Measurements from ENCODE around the gene KRT34.

The KRT34 gene

DNA sequence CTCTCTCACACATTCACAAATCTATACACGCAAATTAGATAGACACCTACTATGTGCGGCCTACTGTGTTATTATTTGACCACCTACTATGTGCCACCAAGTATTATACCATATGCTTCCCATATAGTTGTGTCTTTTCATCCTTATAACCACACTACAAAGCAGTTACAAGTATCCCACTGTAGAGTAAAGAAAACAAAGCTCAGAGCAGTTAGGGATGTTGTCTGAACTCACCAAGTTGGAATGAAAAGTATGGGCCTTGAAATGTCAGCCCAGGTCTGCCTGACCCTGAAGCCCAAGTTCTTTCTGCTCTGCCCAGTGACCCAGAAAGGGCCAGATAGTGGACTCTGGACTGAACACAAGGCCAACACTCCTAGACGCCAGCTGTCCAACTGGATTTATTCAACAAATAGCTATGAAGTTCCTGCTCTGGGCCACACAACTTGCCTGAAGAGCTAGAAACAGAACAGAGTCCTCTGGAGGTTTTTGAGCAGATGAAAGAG, 33.8 kb upstream of the KRT34 start:
- no peak overlapping the region for H3K27ac ChIP-seq (ENCODE audit: extremely low read depth, low read depth, low read length)
- H3K4me3 ChIP-seq (ENCODE audit: low read depth, low read length): no peak overlapping the region
- no peaks in the 10 kb centered on the region for H3K4me1 ChIP-seq (ENCODE audit: control insufficient read depth, insufficient read depth, low read length)
- CTCF ChIA-PET: interaction anchor here (0.6 to 2.5 kb wide), 7 partner anchors 8 to 694 kb away, joined by 3 to 7 read pairs (median 4); no protein-coding TSS in a partner anchor
- TF ChIP-seq ZNF585B (tag by site-specific recombination; IDR thresholded peaks at IDR 0.05) (no peak), FEZF1 (tag by site-specific recombination; IDR thresholded peaks at IDR 0.05) (no peak), ZNF146 (tag by site-specific recombination; IDR thresholded peaks at IDR 0.05) (no peak), ZNF544 (tag by site-specific recombination; IDR thresholded peaks at IDR 0.05) (no peak), ZNF416 (tag by site-specific recombination; IDR thresholded peaks at IDR 0.05) (no peak), ZNF624 (tag by site-specific recombination; IDR thresholded peaks at IDR 0.05) (no peak), ZNF561 (tag by site-specific recombination; IDR thresholded peaks at IDR 0.05; ENCODE audit: borderline replicate concordance) (no peak), ZNF132 (tag by site-specific recombination; IDR thresholded peaks at IDR 0.05; ENCODE audit: borderline replicate concordance) (no peak), ZNF133 (tag by site-specific recombination; IDR thresholded peaks at IDR 0.05) (no peak), HOXA7 (CRISPR knock-in tag; IDR thresholded peaks at IDR 0.05; ENCODE audit: borderline replicate concordance) (no peak), ZNF157 (tag by site-specific recombination; IDR thresholded peaks at IDR 0.05) (no peak), ZNF221 (tag by site-specific recombination; IDR thresholded peaks at IDR 0.05; ENCODE audit: borderline replicate concordance) (no peak)
- TF ChIP-seq, protein P1, sequence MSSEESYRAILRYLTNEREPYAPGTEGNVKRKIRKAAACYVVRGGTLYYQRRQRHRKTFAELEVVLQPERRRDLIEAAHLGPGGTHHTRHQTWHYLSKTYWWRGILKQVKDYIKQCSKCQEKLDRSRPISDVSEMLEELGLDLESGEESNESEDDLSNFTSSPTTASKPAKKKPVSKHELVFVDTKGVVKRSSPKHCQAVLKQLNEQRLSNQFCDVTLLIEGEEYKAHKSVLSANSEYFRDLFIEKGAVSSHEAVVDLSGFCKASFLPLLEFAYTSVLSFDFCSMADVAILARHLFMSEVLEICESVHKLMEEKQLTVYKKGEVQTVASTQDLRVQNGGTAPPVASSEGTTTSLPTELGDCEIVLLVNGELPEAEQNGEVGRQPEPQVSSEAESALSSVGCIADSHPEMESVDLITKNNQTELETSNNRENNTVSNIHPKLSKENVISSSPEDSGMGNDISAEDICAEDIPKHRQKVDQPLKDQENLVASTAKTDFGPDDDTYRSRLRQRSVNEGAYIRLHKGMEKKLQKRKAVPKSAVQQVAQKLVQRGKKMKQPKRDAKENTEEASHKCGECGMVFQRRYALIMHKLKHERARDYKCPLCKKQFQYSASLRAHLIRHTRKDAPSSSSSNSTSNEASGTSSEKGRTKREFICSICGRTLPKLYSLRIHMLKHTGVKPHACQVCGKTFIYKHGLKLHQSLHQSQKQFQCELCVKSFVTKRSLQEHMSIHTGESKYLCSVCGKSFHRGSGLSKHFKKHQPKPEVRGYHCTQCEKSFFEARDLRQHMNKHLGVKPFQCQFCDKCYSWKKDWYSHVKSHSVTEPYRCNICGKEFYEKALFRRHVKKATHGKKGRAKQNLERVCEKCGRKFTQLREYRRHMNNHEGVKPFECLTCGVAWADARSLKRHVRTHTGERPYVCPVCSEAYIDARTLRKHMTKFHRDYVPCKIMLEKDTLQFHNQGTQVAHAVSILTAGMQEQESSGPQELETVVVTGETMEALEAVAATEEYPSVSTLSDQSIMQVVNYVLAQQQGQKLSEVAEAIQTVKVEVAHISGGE (tag by site-specific recombination; conservative IDR thresholded peaks at IDR 0.05; ENCODE audit: low read depth): no peak
- TF ChIP-seq, protein P2, sequence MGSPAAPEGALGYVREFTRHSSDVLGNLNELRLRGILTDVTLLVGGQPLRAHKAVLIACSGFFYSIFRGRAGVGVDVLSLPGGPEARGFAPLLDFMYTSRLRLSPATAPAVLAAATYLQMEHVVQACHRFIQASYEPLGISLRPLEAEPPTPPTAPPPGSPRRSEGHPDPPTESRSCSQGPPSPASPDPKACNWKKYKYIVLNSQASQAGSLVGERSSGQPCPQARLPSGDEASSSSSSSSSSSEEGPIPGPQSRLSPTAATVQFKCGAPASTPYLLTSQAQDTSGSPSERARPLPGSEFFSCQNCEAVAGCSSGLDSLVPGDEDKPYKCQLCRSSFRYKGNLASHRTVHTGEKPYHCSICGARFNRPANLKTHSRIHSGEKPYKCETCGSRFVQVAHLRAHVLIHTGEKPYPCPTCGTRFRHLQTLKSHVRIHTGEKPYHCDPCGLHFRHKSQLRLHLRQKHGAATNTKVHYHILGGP (tag by site-specific recombination; IDR thresholded peaks at IDR 0.05): no peak
- TF ChIP-seq, protein P3, sequence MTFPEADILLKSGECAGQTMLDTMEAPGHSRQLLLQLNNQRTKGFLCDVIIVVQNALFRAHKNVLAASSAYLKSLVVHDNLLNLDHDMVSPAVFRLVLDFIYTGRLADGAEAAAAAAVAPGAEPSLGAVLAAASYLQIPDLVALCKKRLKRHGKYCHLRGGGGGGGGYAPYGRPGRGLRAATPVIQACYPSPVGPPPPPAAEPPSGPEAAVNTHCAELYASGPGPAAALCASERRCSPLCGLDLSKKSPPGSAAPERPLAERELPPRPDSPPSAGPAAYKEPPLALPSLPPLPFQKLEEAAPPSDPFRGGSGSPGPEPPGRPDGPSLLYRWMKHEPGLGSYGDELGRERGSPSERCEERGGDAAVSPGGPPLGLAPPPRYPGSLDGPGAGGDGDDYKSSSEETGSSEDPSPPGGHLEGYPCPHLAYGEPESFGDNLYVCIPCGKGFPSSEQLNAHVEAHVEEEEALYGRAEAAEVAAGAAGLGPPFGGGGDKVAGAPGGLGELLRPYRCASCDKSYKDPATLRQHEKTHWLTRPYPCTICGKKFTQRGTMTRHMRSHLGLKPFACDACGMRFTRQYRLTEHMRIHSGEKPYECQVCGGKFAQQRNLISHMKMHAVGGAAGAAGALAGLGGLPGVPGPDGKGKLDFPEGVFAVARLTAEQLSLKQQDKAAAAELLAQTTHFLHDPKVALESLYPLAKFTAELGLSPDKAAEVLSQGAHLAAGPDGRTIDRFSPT (tag by site-specific recombination; IDR thresholded peaks at IDR 0.05): no peak
- TF ChIP-seq, protein P4, sequence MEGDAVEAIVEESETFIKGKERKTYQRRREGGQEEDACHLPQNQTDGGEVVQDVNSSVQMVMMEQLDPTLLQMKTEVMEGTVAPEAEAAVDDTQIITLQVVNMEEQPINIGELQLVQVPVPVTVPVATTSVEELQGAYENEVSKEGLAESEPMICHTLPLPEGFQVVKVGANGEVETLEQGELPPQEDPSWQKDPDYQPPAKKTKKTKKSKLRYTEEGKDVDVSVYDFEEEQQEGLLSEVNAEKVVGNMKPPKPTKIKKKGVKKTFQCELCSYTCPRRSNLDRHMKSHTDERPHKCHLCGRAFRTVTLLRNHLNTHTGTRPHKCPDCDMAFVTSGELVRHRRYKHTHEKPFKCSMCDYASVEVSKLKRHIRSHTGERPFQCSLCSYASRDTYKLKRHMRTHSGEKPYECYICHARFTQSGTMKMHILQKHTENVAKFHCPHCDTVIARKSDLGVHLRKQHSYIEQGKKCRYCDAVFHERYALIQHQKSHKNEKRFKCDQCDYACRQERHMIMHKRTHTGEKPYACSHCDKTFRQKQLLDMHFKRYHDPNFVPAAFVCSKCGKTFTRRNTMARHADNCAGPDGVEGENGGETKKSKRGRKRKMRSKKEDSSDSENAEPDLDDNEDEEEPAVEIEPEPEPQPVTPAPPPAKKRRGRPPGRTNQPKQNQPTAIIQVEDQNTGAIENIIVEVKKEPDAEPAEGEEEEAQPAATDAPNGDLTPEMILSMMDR (tag by site-specific recombination; IDR thresholded peaks at IDR 0.05): no peak
- no peaks in the 10 kb centered on the region for H3K9me3 ChIP-seq (ENCODE audit: control insufficient read depth, insufficient read depth, low read depth, low read length)
- H3K36me3 ChIP-seq (ENCODE audit: control insufficient read depth in 2 of 2, insufficient read depth in 1 of 2, low read length in 2 of 2): no peaks in the 10 kb centered on the region
- POLR2A ChIA-PET: no interaction called here

DNA sequence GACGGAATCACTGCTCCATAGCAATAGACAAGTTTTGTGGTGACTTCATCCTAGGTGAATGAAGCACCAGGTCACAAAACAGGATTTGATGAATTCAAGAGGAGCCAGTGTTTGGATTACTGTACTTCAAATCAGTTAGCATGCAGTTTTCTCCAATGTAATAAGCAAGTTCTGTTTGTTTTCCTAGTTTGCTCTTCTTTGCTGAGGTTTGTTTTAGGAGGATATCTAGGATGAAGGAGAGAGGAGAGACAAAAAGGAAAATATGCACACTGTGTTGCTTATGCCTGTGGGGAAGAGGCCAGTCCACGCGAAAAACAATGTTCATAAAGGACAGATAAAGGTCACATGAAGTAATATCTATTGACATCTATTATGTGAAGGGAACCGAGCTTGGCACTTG, 33.3 kb upstream of the KRT34 start:
- Histone ChIP-seq H3K9me3 (ENCODE audit: control insufficient read depth, insufficient read depth, low read depth, low read length) (no peaks in the 10 kb centered on the region), H3K4me1 (ENCODE audit: control insufficient read depth, insufficient read depth, low read length) (no peaks in the 10 kb centered on the region), H3K27ac (ENCODE audit: extremely low read depth, low read depth, low read length) (no peak overlapping the region), H3K4me3 (ENCODE audit: low read depth, low read length) (no peak overlapping the region), H3K36me3 (ENCODE audit: control insufficient read depth in 2 of 2, insufficient read depth in 1 of 2, low read length in 2 of 2) (no peaks in the 10 kb centered on the region)
- CTCF ChIA-PET: interaction anchor here (0.6 to 1.6 kb wide), 5 partner anchors 10 to 694 kb away, joined by 3 to 5 read pairs (median 4); no protein-coding TSS in a partner anchor
- POLR2A ChIA-PET: no interaction called here
- TF ChIP-seq ZNF777 (tag by site-specific recombination; IDR thresholded peaks at IDR 0.05; ENCODE audit: borderline replicate concordance): no peak
- no peak for TF ChIP-seq ZNF747 (tag by site-specific recombination; IDR thresholded peaks at IDR 0.05)
- TF ChIP-seq KLF9 (tag by site-specific recombination; IDR thresholded peaks at IDR 0.05; ENCODE audit: low read depth): no peak
- TF ChIP-seq, protein P5, sequence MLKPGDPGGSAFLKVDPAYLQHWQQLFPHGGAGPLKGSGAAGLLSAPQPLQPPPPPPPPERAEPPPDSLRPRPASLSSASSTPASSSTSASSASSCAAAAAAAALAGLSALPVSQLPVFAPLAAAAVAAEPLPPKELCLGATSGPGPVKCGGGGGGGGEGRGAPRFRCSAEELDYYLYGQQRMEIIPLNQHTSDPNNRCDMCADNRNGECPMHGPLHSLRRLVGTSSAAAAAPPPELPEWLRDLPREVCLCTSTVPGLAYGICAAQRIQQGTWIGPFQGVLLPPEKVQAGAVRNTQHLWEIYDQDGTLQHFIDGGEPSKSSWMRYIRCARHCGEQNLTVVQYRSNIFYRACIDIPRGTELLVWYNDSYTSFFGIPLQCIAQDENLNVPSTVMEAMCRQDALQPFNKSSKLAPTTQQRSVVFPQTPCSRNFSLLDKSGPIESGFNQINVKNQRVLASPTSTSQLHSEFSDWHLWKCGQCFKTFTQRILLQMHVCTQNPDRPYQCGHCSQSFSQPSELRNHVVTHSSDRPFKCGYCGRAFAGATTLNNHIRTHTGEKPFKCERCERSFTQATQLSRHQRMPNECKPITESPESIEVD (tag by site-specific recombination; IDR thresholded peaks at IDR 0.05): no peak
- TF ChIP-seq GLI2 (tag by site-specific recombination; IDR thresholded peaks at IDR 0.05; ENCODE audit: borderline replicate concordance, low read depth): no peak
- no peak for TF ChIP-seq ZNF843 (tag by site-specific recombination; IDR thresholded peaks at IDR 0.05)
- TF ChIP-seq, protein P6, sequence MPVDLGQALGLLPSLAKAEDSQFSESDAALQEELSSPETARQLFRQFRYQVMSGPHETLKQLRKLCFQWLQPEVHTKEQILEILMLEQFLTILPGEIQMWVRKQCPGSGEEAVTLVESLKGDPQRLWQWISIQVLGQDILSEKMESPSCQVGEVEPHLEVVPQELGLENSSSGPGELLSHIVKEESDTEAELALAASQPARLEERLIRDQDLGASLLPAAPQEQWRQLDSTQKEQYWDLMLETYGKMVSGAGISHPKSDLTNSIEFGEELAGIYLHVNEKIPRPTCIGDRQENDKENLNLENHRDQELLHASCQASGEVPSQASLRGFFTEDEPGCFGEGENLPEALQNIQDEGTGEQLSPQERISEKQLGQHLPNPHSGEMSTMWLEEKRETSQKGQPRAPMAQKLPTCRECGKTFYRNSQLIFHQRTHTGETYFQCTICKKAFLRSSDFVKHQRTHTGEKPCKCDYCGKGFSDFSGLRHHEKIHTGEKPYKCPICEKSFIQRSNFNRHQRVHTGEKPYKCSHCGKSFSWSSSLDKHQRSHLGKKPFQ (tag by site-specific recombination; IDR thresholded peaks at IDR 0.05): no peak
- TF ChIP-seq ZNF211 (tag by site-specific recombination; IDR thresholded peaks at IDR 0.05; ENCODE audit: low read depth): no peak

All from HEK293 (cell line).